CD4-positive, alpha-beta memory T cell (primary cell): ENCODE measurements around the gene RPS6KA1. TPM values are rescaled to one million over a fixed set of nuclear protein-coding genes. Genes with fewer than 3 reads are reported as not detected.
A peak's percentile ranks its signal among the peaks of the same experiment; 100 is the strongest.

Source experiments
- CTCF ChIA-PET: fragments of 350-600 bp; sonication (Branson Sonifier 250); formaldehyde crosslinking; loops from one replicate; lab custom pipeline; 2021; ENCODE audit warnings: inconsistent platforms; ENCODE audit not compliant: partially characterized antibody; lab: Charles Lee
- POLR2A ChIA-PET: fragments of 350-600 bp; sonication (Branson Sonifier 250); formaldehyde crosslinking; loops from one replicate; lab custom pipeline; 2021; ENCODE audit not compliant: partially characterized antibody; lab: Charles Lee
- DNase-seq, 5 donors: peaks; one replicate each; pipeline versions ENCODE4 v3.0.0 to v3.0.0-alpha.2; 2020 to 2022; ENCODE audit warnings: mixed read lengths in 1 of 5
- H3K27ac ChIP-seq: one replicate; pipeline ENCODE4 v1.7.0; 2013; ENCODE audit warnings: low read depth, low read length
- H3K27me3 ChIP-seq: 2 replicates; pipeline ENCODE4 v1.7.0; 2013; ENCODE audit warnings: mild to moderate bottlenecking, low read length, moderate library complexity; ENCODE audit not compliant: insufficient read depth
- H3K36me3 ChIP-seq: 2 replicates; pipeline ENCODE4 v1.7.0; 2013; ENCODE audit warnings: mild to moderate bottlenecking, low read length, moderate library complexity; ENCODE audit not compliant: insufficient read depth
- H3K4me1 ChIP-seq: 2 replicates; pipeline ENCODE4 v1.7.0; 2013; ENCODE audit warnings: mild to moderate bottlenecking, low read length, moderate library complexity; ENCODE audit not compliant: insufficient read depth
- H3K4me3 ChIP-seq, 2 donors: one replicate each; pipeline ENCODE4 v1.7.0; 2013; ENCODE audit warnings: low read length in 2 of 2, mild to moderate bottlenecking in 1 of 2
- H3K9me3 ChIP-seq, 2 donors: one replicate each; pipeline ENCODE4 v1.7.0; 2013; ENCODE audit warnings: low read length in 2 of 2, control low read depth in 1 of 2; ENCODE audit not compliant: control insufficient read depth in 1 of 2
- H3K27ac Mint-ChIP-seq, 7 donors: one replicate each; pipeline ENCODE4 v1.8.0; 2020 to 2021; ENCODE audit warnings: mixed read lengths in 7 of 7, mild to moderate bottlenecking in 6 of 7, inconsistent platforms in 3 of 7, moderate library complexity in 3 of 7
- H3K27me3 Mint-ChIP-seq, 2 donors: one replicate each; pipeline ENCODE4 v1.8.0; 2020 to 2021; ENCODE audit warnings: mixed read lengths in 2 of 2
- H3K36me3 Mint-ChIP-seq, 2 donors: one replicate each; pipeline ENCODE4 v1.8.0; 2020 to 2021; ENCODE audit warnings: mixed read lengths in 2 of 2, inconsistent platforms in 1 of 2, mild to moderate bottlenecking in 1 of 2
- H3K4me1 Mint-ChIP-seq, 4 donors: one replicate each; pipeline ENCODE4 v1.8.0; 2020 to 2021; ENCODE audit warnings: mixed read lengths in 4 of 4, mild to moderate bottlenecking in 1 of 4
- H3K4me3 Mint-ChIP-seq, 8 donors: one replicate each; pipeline ENCODE4 v1.8.0; 2020 to 2021; ENCODE audit warnings: mixed read lengths in 8 of 8, mild to moderate bottlenecking in 7 of 8, moderate library complexity in 6 of 8, inconsistent platforms in 3 of 8
- H3K9me3 Mint-ChIP-seq, 8 donors: one replicate each; pipeline ENCODE4 v1.8.0; 2020 to 2021; ENCODE audit warnings: mixed read lengths in 8 of 8, mild to moderate bottlenecking in 5 of 8, inconsistent platforms in 3 of 8, moderate library complexity in 1 of 8
- intact Hi-C: fragments of 100-400 bp; cut with micrococcal nuclease; formaldehyde crosslinking; loops from one replicate; pipeline ENCODE4 v1.15.1; 2023
- polyA plus RNA-seq, 2 donors: library from polyadenylated mRNA; unstranded; fragments of 300-500 nt; fragmentation: Illumina TruSeq; gene quantifications; one replicate each; pipeline ENCODE4 v1.2.3, GENCODE V29; 2021
- total RNA-seq, 2 experiments: library from RNA; stranded (reverse); gene quantifications; one replicate each; pipeline ENCODE4 v1.2.3, GENCODE V29; 2021

Gene RPS6KA1
- total and polyA plus RNA-seq, 4 experiments from 2014 or later = 106 to 215 (median 144) TPM

DNA sequence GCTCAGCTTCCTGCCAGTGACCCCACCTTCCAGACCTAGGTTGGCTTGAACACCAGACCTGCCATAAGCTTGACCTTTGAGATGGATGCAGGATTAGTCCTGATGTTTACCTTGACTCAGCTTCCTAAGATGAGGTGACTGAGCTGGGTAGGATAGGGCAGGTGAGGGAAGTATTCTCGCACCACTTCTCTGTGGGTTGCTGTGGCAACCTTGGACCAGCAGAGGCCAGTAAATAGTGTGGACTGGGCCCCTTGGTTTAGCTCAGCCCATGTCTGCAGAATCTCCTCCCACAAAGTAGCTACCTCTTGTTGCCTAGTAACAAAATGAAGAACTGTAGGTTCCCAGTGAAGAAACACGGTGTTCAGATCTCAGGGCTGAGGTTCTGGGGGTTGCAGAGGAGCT is 8.4 kb downstream of the RPS6KA1 start:
- Histone ChIP-seq H3K4me1 (peaks cover 93% of the 10 kb centered on the region), H3K4me3 (no peak overlapping the region), H3K36me3 (no peaks in the 10 kb centered on the region), H3K27me3 (no peaks in the 10 kb centered on the region), H3K27ac (no peak overlapping the region), H3K9me3 (no peaks in the 10 kb centered on the region)
- intact Hi-C loops = no loop called here
- H3K9me3 Mint-ChIP-seq = no peaks in the 10 kb centered on the region
- DNase-seq = peak in 1 of 5 donors; percentile 28
- peaks cover 53 to 86% (median 73%) of the 10 kb centered on the region in 4 donors for H3K4me1 Mint-ChIP-seq
- H3K27me3 Mint-ChIP-seq = no peaks in the 10 kb centered on the region
- CTCF ChIA-PET = interaction anchor here (0.5 to 6.8 kb wide), 22 partner anchors 10 to 327 kb away, joined by 3 to 96 read pairs (median 5); partner anchors contain the start of genes PIGV and RPS6KA1
- POLR2A ChIA-PET = interaction anchor here (0.8 to 6.0 kb wide), 9 partner anchors 8 to 106 kb away, joined by 3 to 81 read pairs (median 4); partner anchors contain the start of genes DHDDS and RPS6KA1
- peak overlapping the region in 5 of 7 donors; percentile 77 to 91 (median 87) for H3K27ac Mint-ChIP-seq
- H3K4me3 Mint-ChIP-seq = peak overlapping the region in 3 of 8 donors; percentile 35 to 51 (median 48)
- H3K36me3 Mint-ChIP-seq = no peaks in the 10 kb centered on the region

DNA sequence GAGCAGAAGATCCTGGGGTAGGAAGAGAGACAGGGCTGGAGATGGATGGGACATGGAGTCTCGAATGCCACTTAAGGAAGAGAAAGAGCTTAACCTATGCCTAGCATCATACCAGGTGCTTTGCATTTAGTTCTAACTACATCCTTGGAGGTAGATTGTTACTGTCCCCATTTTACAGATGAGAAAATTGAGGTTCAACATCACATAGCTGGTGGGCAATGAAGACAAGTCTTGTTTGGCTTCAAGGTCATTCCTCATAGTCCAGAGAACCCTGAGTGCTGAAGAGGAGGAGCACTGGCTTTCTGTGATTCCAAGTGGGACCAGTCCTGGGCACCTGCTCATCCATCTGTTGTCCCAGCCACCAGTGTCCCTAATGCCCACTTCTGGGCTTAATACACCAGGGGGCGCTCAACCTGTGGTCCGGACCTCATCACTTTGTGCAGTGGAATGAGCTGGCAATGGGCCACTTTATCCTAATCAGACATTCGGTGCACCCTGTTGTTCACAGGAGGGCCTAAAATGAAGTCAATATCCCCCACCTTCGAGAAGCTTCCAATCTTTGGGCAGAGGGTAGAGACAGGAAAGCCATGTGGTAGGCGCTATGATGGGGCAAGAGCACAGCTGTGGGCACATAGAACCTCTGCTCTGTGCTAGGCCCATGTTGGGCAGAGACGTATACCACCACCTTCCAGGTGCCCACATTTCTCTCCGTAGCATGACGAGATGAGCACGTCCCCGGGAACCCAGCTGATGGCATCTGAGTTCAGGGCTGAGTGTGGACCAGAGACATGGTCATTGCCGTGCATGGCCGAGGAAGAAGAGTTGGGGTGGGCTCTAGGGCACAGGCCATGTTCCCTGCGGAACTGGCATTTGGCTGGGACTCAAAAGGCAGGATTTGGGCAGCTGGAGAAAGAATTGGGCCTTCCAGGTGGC is 9.2 kb downstream of the RPS6KA1 start:
- peak overlapping the region; percentile 82 to 97 (median 87) for H3K27ac Mint-ChIP-seq
- Histone ChIP-seq H3K36me3 (no peaks in the 10 kb centered on the region), H3K27ac (peak overlapping the region; percentile 36), H3K4me1 (peaks cover 98% of the 10 kb centered on the region), H3K9me3 (no peaks in the 10 kb centered on the region), H3K27me3 (no peaks in the 10 kb centered on the region), H3K4me3 (no peak overlapping the region)
- H3K9me3 Mint-ChIP-seq = no peaks in the 10 kb centered on the region
- intact Hi-C loops = no loop called here
- CTCF ChIA-PET = interaction anchor here (0.5 to 6.8 kb wide), 28 partner anchors 11 to 326 kb away, joined by 3 to 96 read pairs (median 4); partner anchors contain the start of genes DHDDS, PIGV and RPS6KA1
- POLR2A ChIA-PET = interaction anchor here (0.7 to 6.0 kb wide), 14 partner anchors 8 to 249 kb away, joined by 3 to 81 read pairs (median 4); partner anchors contain the start of genes DHDDS, HMGN2, PIGV and RPS6KA1
- no peaks in the 10 kb centered on the region for H3K36me3 Mint-ChIP-seq
- H3K4me1 Mint-ChIP-seq = peaks cover 57 to 92% (median 81%) of the 10 kb centered on the region in 4 donors
- no peaks in the 10 kb centered on the region for H3K27me3 Mint-ChIP-seq
- peak in 4 of 5 donors; percentile 29 to 34 (median 30) for DNase-seq
- H3K4me3 Mint-ChIP-seq = peak overlapping the region in 6 of 8 donors; percentile 15 to 84 (median 54)

DNA sequence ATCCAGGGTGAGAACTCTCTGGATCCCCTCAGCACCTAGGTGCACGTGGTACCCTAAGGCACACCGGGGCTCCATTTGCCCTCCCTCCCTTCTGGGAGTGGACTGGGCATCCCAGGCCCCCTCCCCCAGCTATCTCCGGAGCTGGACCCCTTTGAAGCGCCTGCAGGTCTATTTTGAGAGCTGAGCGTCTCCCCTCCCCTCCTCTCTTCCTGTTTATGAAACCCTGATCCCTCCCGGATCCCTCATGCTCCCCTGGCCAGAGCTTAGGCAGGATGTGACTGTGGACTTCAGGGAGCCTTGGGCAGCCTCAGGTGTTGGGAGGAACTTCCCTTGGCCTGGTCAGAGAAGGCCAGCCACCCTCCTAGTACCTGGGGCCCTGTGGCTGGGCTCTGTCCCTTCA is 10.2 kb downstream of the RPS6KA1 start:
- H3K27ac Mint-ChIP-seq = peak overlapping the region; percentile 82 to 97 (median 91)
- POLR2A ChIA-PET = interaction anchor here (1.4 to 6.0 kb wide), 4 partner anchors 10 to 248 kb away, joined by 3 to 81 read pairs (median 35); partner anchors contain the start of genes PIGV and RPS6KA1
- H3K27ac ChIP-seq = peak overlapping the region; percentile 36

DNA sequence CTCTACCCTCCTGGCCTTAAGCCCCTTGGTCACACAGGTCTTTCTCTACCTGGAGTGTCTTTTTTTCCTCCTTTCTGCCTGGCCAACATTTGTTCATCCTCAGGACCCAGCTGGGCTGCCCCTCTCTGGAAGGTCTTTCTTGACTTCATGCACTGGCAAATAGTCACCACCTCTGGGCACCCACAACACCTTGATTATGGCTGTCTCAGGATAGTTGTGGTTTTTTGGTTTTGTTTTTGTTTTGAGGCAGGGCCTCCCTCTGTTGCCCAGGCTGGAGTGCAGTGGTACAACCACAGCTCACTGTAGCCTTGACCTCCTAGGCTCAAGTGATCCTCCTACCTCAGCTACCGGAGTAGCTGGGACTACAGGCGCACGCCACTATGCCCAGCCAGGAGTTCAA is 10.8 kb downstream of the RPS6KA1 start:
- Histone ChIP-seq H3K4me3 (peak overlapping the region in 1 of 2 donors; percentile 36), H3K4me1 (peaks cover 98% of the 10 kb centered on the region), H3K9me3 (no peaks in the 10 kb centered on the region), H3K36me3 (no peaks in the 10 kb centered on the region), H3K27me3 (no peaks in the 10 kb centered on the region), H3K27ac (peak overlapping the region; percentile 36)
- Mint-ChIP-seq H3K36me3 (no peaks in the 10 kb centered on the region), H3K4me3 (peak overlapping the region; percentile 2 to 84 (median 70)), H3K27ac (peak overlapping the region; percentile 82 to 97 (median 91)), H3K27me3 (no peaks in the 10 kb centered on the region), H3K4me1 (peaks cover 58 to 92% (median 79%) of the 10 kb centered on the region in 4 donors), H3K9me3 (peaks cover 0 to 1% (median 0%) of the 10 kb centered on the region in 8 donors)
- peak in 1 of 5 donors; percentile 28 for DNase-seq
- intact Hi-C loops = no loop called here
- CTCF ChIA-PET = interaction anchor here (0.6 to 6.8 kb wide), 9 partner anchors 12 to 249 kb away, joined by 3 to 96 read pairs (median 29); partner anchors contain the start of genes PIGV and RPS6KA1
- POLR2A ChIA-PET = interaction anchor here (2.0 to 6.0 kb wide), 4 partner anchors 11 to 248 kb away, joined by 8 to 81 read pairs (median 38); partner anchors contain the start of genes HMGN2, PIGV and RPS6KA1

More for the DNA sequence above, 10.2 kb downstream of the RPS6KA1 start:
- H3K27me3 Mint-ChIP-seq = no peaks in the 10 kb centered on the region
- peaks cover 0 to 1% (median 0%) of the 10 kb centered on the region in 8 donors for H3K9me3 Mint-ChIP-seq
- H3K36me3 Mint-ChIP-seq = no peaks in the 10 kb centered on the region
- no peaks in the 10 kb centered on the region for H3K36me3 ChIP-seq
- no peaks in the 10 kb centered on the region for H3K27me3 ChIP-seq
- no peak for DNase-seq
- CTCF ChIA-PET = interaction anchor here (1.0 to 6.8 kb wide), 11 partner anchors 12 to 250 kb away, joined by 3 to 96 read pairs (median 25); partner anchors contain the start of genes DHDDS, PIGV and RPS6KA1
- H3K4me3 ChIP-seq = peak overlapping the region in 1 of 2 donors; percentile 36
- H3K9me3 ChIP-seq = no peaks in the 10 kb centered on the region
- peaks cover 57 to 92% (median 80%) of the 10 kb centered on the region in 4 donors for H3K4me1 Mint-ChIP-seq
- H3K4me1 ChIP-seq = peaks cover 98% of the 10 kb centered on the region
- H3K4me3 Mint-ChIP-seq = peak overlapping the region in 7 of 8 donors; percentile 55 to 84 (median 73)
- intact Hi-C loops = no loop called here

DNA sequence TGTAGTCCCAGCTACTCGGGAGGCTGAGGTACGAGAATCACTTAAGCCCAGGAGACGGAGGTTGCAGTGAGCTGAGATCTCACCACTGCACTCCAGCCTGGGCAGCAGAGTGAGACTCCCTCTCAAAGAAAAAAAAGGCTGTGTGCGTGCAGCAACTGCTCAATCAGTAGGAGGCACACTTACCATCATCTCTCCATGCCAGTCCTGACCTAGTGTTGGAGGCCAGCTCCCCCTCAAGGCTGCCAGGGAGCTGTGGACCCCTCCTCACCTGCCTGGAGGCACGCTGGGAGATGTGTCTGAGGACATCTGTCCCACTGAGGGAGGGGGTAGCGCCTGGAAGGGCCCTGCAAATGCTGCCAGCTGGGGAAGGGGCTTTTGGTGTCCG is 11.9 kb downstream of the RPS6KA1 start:
- no peaks in the 10 kb centered on the region for H3K9me3 ChIP-seq
- peaks cover 0 to 6% of the 10 kb centered on the region in 2 donors for H3K36me3 Mint-ChIP-seq
- no peaks in the 10 kb centered on the region for H3K27me3 ChIP-seq
- peaks cover 59 to 96% (median 81%) of the 10 kb centered on the region in 4 donors for H3K4me1 Mint-ChIP-seq
- H3K4me3 Mint-ChIP-seq = peak overlapping the region; percentile 78 to 89 (median 84)
- POLR2A ChIA-PET = interaction anchor here (0.7 to 6.0 kb wide), 17 partner anchors 10 to 292 kb away, joined by 3 to 81 read pairs (median 5); partner anchors contain the start of genes HMGN2, PIGV and RPS6KA1
- H3K4me3 ChIP-seq = peak overlapping the region in 1 of 2 donors; percentile 12
- DNase-seq = no peak
- peak overlapping the region; percentile 94 to 98 (median 95) for H3K27ac Mint-ChIP-seq
- intact Hi-C loops = loop anchor here (1.0 kb wide), 2 partner anchors 12 to 41 kb away; partner anchors contain the start of gene RPS6KA1
- CTCF ChIA-PET = interaction anchor here (0.9 to 6.8 kb wide), 10 partner anchors 12 to 292 kb away, joined by 4 to 96 read pairs (median 27); partner anchors contain the start of genes PIGV and RPS6KA1
- peaks cover 96% of the 10 kb centered on the region for H3K4me1 ChIP-seq
- no peaks in the 10 kb centered on the region for H3K27me3 Mint-ChIP-seq
- H3K27ac ChIP-seq = peak overlapping the region; percentile 75
- no peaks in the 10 kb centered on the region for H3K36me3 ChIP-seq
- H3K9me3 Mint-ChIP-seq = peaks cover 0 to 1% (median 0%) of the 10 kb centered on the region in 8 donors
